ENCODE data around the gene CRACR2B.

Gene CRACR2B

DNA sequence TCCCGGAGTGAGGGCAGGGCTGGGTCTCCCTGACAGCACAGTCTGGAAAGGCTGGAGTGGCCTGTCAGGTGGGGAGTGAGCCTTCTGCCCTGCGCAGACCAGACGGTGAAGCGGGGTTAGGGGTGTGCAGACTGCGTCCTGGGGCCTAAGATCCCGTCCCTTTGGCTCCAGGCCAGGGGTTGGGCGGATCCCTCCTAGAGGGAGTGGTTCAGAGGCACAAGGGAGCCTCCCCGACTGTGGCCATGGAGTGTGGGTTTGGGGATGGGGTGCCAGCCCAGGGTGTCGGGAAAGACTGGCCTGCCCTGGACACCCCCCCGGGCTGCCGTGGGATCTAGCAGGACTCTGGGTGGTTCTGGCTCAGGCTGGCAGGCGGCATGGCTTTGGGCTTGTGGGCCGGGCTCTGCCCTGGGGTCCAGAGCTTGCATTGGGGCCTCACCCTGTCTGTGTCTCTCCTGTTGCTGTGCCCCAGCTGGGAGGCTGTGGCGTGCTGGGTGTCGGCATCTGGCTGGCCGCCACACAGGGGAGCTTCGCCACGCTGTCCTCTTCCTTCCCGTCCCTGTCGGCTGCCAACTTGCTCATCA is 34.5 kb downstream of the CRACR2B start:
- TF ChIP-seq, protein P1, sequence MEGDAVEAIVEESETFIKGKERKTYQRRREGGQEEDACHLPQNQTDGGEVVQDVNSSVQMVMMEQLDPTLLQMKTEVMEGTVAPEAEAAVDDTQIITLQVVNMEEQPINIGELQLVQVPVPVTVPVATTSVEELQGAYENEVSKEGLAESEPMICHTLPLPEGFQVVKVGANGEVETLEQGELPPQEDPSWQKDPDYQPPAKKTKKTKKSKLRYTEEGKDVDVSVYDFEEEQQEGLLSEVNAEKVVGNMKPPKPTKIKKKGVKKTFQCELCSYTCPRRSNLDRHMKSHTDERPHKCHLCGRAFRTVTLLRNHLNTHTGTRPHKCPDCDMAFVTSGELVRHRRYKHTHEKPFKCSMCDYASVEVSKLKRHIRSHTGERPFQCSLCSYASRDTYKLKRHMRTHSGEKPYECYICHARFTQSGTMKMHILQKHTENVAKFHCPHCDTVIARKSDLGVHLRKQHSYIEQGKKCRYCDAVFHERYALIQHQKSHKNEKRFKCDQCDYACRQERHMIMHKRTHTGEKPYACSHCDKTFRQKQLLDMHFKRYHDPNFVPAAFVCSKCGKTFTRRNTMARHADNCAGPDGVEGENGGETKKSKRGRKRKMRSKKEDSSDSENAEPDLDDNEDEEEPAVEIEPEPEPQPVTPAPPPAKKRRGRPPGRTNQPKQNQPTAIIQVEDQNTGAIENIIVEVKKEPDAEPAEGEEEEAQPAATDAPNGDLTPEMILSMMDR (IDR thresholded peaks at IDR 0.05; ENCODE audit: control extremely low read depth, extremely low read depth, low read depth, missing control alignments) = no peak
- CTCF ChIA-PET = interaction anchor here (0.8 to 2.1 kb wide), 2 partner anchors 14 to 63 kb away, joined by 3 to 7 read pairs; no protein-coding TSS in a partner anchor
- DNase-seq (ENCODE audit: extremely low spot score) = no peak
- POLR2A ChIA-PET = no interaction called here

DNA sequence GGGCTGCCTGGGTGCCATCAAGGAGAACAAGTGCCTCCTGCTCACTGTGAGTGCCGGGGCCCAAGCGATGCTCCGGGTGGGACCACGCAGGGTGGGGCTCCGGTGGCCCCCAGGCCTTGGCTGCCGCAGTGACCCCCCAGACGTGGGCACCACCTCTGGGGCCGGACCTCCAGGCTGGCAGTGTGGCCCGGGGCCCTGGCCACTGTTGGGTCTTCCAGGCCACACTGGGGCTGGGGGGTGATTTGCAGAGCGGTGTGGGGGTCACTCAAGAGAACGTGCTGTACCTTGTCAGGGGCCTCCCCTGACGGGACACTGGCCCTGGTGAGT is 34.9 kb downstream of the CRACR2B start:
- TF ChIP-seq, protein P1 (IDR thresholded peaks at IDR 0.05; ENCODE audit: control extremely low read depth, extremely low read depth, low read depth, missing control alignments) = no peak

DNA sequence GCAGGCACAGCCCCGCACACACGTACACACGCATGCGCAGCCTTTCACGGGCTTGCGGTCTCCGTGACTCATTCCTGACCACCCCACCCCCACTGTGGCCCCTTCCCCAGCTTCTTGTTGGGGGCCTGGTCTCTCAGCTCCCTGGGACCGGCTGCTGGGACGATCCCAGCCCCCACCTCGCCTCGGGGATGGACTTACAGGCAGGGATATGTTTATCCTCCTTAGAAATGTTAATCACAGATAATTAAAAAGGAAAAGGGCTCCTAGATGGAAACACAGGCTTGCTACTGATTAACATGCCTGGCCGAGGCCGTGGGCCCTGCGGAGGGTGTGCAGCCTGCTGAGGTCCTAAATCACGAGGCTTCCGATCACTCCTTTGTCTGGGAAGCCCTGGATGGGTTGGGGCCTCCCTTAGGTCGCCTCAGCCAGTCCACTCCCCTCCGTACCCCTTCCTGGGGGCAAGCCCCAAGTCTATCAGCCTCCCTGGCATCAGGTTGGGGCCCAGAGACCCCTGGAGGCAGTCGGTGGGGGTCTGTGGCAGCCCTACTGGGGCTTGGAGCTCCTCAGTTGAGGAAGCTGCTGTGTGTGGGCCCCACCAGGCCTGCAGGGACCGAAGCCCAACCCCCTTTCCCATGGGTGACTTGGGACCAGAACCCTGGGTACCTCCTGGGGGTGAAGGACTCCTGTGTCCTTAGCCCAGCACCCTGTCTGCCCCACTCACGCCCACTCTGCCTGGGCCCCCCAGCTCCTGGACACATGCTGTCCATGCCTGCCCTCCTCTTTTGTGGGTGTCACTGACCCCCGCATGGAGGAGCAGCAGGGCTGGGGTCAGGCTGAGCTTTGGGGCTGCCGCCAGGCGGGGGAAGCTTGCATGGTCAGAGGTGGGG is 35.5 kb downstream of the CRACR2B start:
- TF ChIP-seq, protein P1 (IDR thresholded peaks at IDR 0.05; ENCODE audit: control extremely low read depth, extremely low read depth, low read depth, missing control alignments) = no peak
- CTCF ChIA-PET = interaction anchor here (0.8 kb wide), 1 partner anchor 62 kb away, joined by 3 read pairs; no protein-coding TSS in a partner anchor
- POLR2A ChIA-PET = no interaction called here
- DNase-seq (ENCODE audit: extremely low spot score) = no peak

More for the DNA sequence above, 34.9 kb downstream of the CRACR2B start:
- CTCF ChIA-PET = interaction anchor here (0.8 kb wide), 1 partner anchor 62 kb away, joined by 3 read pairs; no protein-coding TSS in a partner anchor
- DNase-seq (ENCODE audit: extremely low spot score) = no peak
- POLR2A ChIA-PET = no interaction called here

DNA sequence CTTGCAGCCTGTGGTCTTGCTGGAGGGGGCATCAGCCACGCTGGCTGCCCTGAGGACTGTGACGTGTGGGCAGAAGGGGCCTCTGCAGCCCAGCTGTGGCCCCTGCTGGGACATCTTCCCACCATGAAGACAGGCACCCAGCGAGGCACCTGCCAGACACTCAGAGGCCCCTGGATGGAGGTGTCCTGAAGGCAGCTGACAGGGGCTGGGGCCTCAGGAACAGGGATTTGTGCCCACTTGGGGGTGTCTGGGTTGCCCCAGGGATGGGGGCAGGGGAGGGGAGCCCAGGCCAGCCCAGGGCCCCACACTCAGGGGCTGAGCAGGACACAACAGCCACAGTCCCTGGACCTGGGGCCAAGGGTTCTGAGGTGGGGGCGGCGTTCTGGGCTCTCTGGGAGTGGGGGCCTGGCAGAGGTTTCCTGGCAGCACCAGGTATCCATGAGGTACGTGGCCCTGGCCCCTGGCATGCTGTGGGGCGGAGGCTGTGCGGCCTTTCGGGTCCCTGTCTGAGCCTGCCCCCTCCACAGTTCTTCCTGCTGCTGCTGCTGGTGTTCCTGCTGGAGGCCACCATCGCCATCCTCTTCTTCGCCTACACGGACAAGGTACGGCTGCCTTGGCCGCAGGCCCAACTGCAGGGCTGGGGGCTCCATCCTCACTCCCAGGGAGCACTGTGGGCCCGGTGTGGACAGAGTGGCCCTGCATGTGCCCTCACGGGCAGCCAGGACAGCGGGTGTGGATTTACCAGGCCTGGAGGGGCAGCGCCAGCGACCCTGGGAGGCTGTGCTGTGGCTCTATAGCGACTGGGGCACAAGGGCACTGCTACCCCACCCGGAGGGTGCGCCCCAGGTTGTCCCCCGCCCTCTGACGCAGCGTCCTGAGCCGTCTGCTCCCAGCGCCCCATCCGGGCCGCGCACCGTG is 36.5 kb downstream of the CRACR2B start:
- TF ChIP-seq, protein P1 (IDR thresholded peaks at IDR 0.05; ENCODE audit: control extremely low read depth, extremely low read depth, low read depth, missing control alignments) = no peak
- POLR2A ChIA-PET = no interaction called here
- no peak for DNase-seq (ENCODE audit: extremely low spot score)
- CTCF ChIA-PET = no interaction called here

DNA sequence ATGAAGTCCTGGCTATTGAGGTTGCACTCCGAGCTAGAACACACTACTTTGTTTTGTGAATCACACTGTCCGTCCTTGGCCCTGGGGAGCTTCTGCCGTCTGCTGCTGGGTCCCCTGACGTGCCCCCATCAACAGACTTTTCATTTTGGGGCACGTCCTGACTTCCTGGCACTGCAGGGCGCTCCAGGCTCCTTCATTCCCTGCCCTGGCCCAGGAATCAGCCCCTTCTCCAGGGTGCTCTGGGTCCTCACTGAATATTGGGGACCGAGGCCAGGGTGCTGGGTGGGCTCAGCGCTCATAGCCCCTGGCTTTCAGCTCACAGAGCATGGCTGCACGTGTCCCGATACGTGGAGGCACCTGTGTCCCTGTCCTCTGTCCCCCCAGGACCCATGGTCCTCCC is 37.2 kb downstream of the CRACR2B start:
- ChIA-PET CTCF (no interaction called here), POLR2A (no interaction called here)
- DNase-seq (ENCODE audit: extremely low spot score) = no peak
- TF ChIP-seq, protein P1 (IDR thresholded peaks at IDR 0.05; ENCODE audit: control extremely low read depth, extremely low read depth, low read depth, missing control alignments) = no peak

Data from GM10248 (cell line).